ENCODE results near the gene ZFP36L2.

The ZFP36L2 gene

DNA sequence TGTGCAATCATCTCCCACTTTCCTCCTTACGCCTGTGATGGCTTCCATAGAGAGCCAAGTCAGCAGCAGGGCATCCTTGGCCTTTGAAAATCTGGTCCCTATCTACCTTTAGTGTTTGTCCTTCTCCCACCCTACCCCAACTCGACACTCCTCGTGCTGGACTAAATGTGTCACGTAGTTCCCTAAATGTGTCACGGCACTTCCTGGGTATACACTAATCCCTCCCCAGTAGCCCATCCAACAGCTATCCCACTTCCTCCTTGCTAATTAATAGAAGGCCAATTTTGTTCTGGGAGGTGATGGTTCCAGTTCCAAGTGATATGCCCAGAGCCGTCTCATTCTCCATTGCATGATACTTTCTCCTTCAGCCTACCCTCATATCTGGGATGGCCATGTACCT lies 36.5 kb upstream of the ZFP36L2 start:
- Mint-ChIP-seq H3K9me3 (no peaks in the 10 kb centered on the region), H3K4me3 (no peak overlapping the region), H3K36me3 (ENCODE audit: low read depth) (peaks cover 11% of the 10 kb centered on the region), H3K27ac (peak overlapping the region; percentile 81), H3K4me1 (ENCODE audit: low read depth) (peaks cover 47% of the 10 kb centered on the region), H3K27me3 (no peaks in the 10 kb centered on the region)
- intact Hi-C loops (cut with micrococcal nuclease): no loop called here

DNA sequence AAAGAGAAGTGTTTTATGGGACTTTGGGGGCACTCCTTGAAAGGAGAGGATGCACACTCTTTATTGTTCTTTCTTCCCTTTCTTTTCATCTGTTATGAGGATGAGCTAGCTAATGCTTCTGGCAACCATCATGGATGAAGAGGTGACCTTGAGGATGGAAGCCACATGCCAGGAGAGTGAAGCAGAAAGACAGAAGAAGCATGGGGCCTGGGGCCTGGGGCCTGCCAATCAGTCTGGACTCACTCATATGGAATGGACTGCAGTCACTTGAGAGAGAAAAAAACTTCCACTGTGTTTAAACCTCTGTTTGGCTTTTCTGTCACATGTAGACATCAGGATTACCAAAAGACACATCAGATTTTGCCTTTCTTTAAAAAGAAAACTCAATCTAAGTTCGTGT lies 35.8 kb upstream of the ZFP36L2 start:
- no peaks in the 10 kb centered on the region for H3K9me3 Mint-ChIP-seq
- peaks cover 40% of the 10 kb centered on the region for H3K4me1 Mint-ChIP-seq (ENCODE audit: low read depth)
- H3K27me3 Mint-ChIP-seq: no peaks in the 10 kb centered on the region
- intact Hi-C loops (cut with micrococcal nuclease): no loop called here
- H3K36me3 Mint-ChIP-seq (ENCODE audit: low read depth): peaks cover 11% of the 10 kb centered on the region
- H3K27ac Mint-ChIP-seq: no peak overlapping the region
- no peak overlapping the region for H3K4me3 Mint-ChIP-seq

DNA sequence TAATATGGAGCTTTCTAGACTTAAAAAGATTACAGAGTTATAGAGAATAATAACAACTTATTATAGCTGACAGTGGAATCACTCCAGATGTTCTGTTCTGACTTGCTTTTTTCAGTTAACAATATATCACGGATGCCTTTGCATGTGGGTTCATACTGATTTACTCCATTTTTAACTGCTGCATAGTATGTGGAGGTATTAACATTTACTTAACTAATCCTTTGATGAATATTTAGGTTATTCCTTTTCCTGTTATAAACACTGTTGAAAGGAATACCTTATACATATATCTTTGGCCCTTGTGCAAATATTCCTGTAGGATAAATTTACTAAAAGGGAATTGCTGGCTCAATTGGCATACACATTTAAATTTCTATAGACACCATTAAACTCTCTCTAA lies 33.1 kb upstream of the ZFP36L2 start:
- no peak overlapping the region for H3K4me3 Mint-ChIP-seq
- peaks cover 19% of the 10 kb centered on the region for H3K4me1 Mint-ChIP-seq (ENCODE audit: low read depth)
- no peaks in the 10 kb centered on the region for H3K9me3 Mint-ChIP-seq
- intact Hi-C loops (cut with micrococcal nuclease): no loop called here
- H3K27me3 Mint-ChIP-seq: no peaks in the 10 kb centered on the region
- peaks cover 18% of the 10 kb centered on the region for H3K36me3 Mint-ChIP-seq (ENCODE audit: low read depth)
- H3K27ac Mint-ChIP-seq: no peak overlapping the region

DNA sequence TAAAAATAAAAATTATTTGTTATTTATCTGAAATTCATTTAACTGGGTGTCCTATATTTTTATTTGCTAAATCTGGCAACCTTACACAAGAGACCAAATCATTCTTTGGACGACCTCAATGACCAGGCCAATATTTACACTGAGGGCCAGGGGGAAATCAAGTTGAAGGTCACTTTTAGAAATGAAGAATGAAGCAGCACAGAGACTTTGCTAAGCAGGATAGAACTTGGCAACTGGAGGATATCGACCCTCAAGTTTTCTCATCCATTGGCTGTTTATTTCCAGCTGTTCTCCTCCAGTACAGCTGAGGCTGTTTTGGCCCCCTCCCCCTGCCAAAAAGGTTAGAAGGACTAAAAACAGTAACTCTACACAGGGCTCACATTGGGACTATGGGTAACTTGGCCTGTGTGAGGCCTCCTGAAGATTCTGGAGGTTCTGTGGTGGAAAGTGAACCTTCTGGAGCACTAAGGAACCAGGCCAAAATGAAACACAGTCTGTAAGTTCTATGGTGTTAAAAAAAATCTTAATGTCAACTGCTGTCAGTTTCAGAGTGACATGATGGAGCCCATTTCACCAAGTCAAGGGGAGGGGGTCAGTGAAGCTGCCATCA lies 32.2 kb upstream of the ZFP36L2 start:
- H3K9me3 Mint-ChIP-seq: no peaks in the 10 kb centered on the region
- H3K27ac Mint-ChIP-seq: no peak overlapping the region
- H3K4me3 Mint-ChIP-seq: no peak overlapping the region
- H3K27me3 Mint-ChIP-seq: no peaks in the 10 kb centered on the region
- intact Hi-C loops (cut with micrococcal nuclease): no loop called here
- H3K4me1 Mint-ChIP-seq (ENCODE audit: low read depth): peaks cover 11% of the 10 kb centered on the region
- H3K36me3 Mint-ChIP-seq (ENCODE audit: low read depth): peaks cover 13% of the 10 kb centered on the region

DNA sequence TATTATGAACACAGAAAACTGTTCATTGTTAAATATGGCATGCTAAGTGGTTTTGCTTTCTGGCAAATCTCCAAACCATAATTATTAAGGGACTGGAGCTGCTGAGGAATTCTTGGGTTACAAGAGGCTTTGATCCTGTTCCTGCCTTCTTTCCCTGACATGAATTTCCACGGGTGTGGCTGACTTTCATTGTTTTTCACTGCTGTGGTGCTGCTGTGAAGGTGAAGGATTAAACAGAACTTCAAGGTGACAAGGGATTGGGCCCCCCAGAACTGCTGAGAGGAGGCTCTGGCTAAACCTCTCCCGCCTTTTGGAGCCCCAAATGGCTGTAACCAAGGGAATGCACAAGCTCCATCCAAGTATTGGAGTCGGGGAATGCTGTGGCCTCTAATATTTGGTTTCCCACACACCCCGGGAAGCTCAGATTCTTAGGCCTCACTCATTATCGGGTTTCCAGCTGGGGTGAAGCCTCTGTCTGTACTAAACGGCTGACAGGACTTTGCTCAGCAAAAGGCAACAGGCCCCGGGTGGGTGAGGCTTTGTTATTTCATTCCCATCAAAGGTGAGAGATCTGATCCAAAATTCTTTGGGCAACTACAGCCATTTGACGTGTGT lies 29.0 kb upstream of the ZFP36L2 start:
- H3K4me3 Mint-ChIP-seq: no peak overlapping the region
- H3K27ac Mint-ChIP-seq: no peak overlapping the region
- no peaks in the 10 kb centered on the region for H3K4me1 Mint-ChIP-seq (ENCODE audit: low read depth)
- H3K27me3 Mint-ChIP-seq: no peaks in the 10 kb centered on the region
- H3K9me3 Mint-ChIP-seq: no peaks in the 10 kb centered on the region
- H3K36me3 Mint-ChIP-seq (ENCODE audit: low read depth): peaks cover 13% of the 10 kb centered on the region
- intact Hi-C loops (cut with micrococcal nuclease): no loop called here

DNA sequence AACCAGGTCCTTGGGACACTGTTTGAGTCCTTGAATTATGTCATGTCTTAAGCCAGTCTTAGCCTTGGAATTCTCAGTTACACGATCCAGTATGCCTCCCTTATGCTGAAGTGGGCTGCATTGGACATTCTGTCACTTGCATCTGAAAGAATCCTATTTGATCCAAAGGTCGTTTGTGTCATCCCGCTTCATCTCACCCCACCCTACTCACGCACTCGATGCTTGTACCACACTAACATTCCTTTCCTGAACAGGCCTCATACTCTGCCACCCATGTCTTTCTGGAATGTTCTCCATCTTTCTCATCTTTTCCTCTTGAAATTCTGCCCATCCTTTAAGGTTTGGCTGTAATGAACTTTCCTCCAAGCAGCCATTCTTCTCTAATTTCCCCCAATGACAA lies 27.9 kb upstream of the ZFP36L2 start:
- Mint-ChIP-seq H3K9me3 (no peaks in the 10 kb centered on the region), H3K27ac (no peak overlapping the region), H3K4me1 (ENCODE audit: low read depth) (no peaks in the 10 kb centered on the region), H3K36me3 (ENCODE audit: low read depth) (peaks cover 13% of the 10 kb centered on the region), H3K27me3 (no peaks in the 10 kb centered on the region), H3K4me3 (no peak overlapping the region)
- intact Hi-C loops (cut with micrococcal nuclease): no loop called here

DNA sequence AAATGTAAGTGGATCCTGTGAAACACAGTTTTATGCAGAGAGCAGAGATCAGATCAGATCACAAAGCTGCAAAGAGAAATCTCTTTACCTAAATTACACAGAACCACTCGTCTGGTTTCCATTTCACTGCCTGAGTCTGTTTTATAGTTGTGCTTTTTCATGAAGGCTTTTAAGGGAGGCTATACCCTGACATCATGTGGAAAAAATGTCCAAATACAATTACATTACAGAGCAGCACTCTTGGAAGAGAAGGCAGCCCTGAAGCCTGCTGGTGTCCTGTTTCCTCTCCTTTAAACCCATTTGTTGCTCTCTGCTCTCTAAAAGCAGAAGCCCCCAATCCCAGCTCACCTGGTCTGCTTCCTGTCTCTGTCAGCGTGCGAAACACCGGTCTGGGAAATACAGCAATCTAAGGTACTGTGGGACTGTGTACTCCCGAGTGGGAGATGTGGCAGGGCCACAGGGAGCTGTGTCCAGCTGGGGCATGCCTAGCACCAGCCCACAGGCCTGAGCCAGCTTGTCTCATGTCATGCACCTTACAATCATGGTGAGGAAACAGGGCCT lies 24.8 kb upstream of the ZFP36L2 start:
- intact Hi-C loops (cut with micrococcal nuclease): no loop called here
- Mint-ChIP-seq H3K27me3 (no peaks in the 10 kb centered on the region), H3K27ac (no peak overlapping the region)

DNA sequence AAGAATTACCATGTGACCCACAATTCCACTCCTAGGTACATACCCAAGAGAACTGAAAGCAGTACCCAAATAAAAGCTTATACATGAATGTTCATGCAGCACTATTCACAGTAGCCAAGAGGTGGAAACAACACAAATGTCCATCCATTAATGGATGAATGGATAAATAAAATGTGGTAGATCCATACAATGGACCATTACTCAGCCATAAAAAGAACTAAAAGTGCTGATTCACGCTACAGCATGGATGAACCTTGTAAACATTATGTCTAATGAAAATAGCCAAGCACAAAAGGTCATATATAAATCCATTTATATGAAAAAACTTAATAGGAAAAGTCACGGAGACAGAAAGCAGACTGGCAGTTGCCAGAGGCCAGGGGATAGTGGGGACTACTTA lies 23.6 kb upstream of the ZFP36L2 start:
- H3K4me1 Mint-ChIP-seq (ENCODE audit: low read depth): peaks cover 16% of the 10 kb centered on the region
- H3K36me3 Mint-ChIP-seq (ENCODE audit: low read depth): peaks cover 12% of the 10 kb centered on the region
- no peak overlapping the region for H3K4me3 Mint-ChIP-seq
- intact Hi-C loops (cut with micrococcal nuclease): no loop called here
- H3K27me3 Mint-ChIP-seq: no peaks in the 10 kb centered on the region
- H3K9me3 Mint-ChIP-seq: no peaks in the 10 kb centered on the region
- H3K27ac Mint-ChIP-seq: no peak overlapping the region

More for the DNA sequence above, 24.8 kb upstream of the ZFP36L2 start:
- no peaks in the 10 kb centered on the region for H3K9me3 Mint-ChIP-seq
- H3K36me3 Mint-ChIP-seq (ENCODE audit: low read depth): peaks cover 12% of the 10 kb centered on the region
- no peak overlapping the region for H3K4me3 Mint-ChIP-seq
- peaks cover 5% of the 10 kb centered on the region for H3K4me1 Mint-ChIP-seq (ENCODE audit: low read depth)

DNA sequence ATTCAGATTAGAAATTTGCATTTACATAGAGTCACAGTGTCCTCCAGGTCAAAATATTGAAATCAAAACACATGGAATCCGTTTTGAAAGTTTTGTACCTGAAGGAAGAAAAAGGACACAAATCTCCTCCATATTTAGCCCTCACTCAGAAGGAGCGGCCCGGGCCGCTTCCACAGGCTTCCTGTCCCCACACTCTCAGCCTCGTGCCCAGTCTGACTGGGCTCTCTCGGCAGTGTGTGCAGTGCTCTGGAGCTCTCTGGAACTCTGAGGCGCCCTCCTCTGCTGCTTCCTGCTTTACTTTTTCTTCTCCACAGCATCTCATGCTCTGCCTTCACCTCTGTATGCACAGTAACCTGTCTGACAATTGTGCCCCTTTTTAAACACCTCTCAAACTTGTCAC lies 22.2 kb upstream of the ZFP36L2 start:
- intact Hi-C loops (cut with micrococcal nuclease): no loop called here
- Mint-ChIP-seq H3K36me3 (ENCODE audit: low read depth) (peaks cover 5% of the 10 kb centered on the region), H3K4me1 (ENCODE audit: low read depth) (peaks cover 26% of the 10 kb centered on the region), H3K27ac (peak overlapping the region; percentile 18), H3K4me3 (no peak overlapping the region), H3K9me3 (no peaks in the 10 kb centered on the region), H3K27me3 (no peaks in the 10 kb centered on the region)

DNA sequence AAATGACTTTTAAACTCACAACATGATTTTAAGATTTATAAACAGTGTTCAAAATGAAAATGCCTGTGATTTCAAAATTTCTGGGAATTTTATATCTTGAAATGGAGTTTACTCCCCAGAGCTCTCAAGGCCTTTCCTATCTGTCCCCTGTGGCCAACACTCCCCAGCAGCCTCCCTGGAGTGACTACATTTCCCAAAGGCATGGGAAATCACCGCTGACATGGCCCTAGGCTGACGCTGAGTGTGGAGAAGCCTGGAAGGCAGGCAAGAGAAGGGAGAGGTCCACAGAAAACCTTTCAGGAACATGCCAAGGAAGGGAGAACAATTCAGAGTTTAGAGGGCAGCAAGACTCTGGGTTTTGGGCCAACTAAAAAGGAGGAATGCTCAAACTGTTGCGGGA lies 20.2 kb upstream of the ZFP36L2 start:
- peaks cover 36% of the 10 kb centered on the region for H3K4me1 Mint-ChIP-seq (ENCODE audit: low read depth)
- H3K9me3 Mint-ChIP-seq: no peaks in the 10 kb centered on the region
- intact Hi-C loops (cut with micrococcal nuclease): no loop called here
- no peak overlapping the region for H3K27ac Mint-ChIP-seq
- no peaks in the 10 kb centered on the region for H3K27me3 Mint-ChIP-seq
- no peak overlapping the region for H3K4me3 Mint-ChIP-seq
- peaks cover 11% of the 10 kb centered on the region for H3K36me3 Mint-ChIP-seq (ENCODE audit: low read depth)

DNA sequence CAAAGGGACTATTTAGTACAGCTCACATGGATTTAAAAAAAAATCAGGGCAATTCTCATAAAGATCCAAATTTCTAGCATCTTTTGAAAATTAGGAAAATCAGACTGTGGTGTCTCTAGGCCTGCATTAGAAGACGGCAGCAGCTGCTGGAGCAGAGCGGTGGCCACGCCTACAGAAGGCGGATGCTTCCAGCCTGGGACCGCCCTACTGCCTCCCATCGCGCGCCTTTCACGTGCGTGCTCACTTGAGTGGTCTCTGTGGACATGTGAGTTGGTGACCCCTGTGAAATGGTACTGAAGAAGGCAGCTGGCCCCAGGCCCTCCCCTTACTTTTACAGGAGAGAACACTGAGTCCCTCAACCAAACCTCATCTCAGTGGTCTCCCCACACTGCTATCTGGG lies 15.2 kb upstream of the ZFP36L2 start:
- peak overlapping the region; percentile 94 for H3K27ac Mint-ChIP-seq
- peaks cover 72% of the 10 kb centered on the region for H3K4me1 Mint-ChIP-seq (ENCODE audit: low read depth)
- H3K27me3 Mint-ChIP-seq: no peaks in the 10 kb centered on the region
- no peaks in the 10 kb centered on the region for H3K9me3 Mint-ChIP-seq
- H3K36me3 Mint-ChIP-seq (ENCODE audit: low read depth): peaks cover 6% of the 10 kb centered on the region
- intact Hi-C loops (cut with micrococcal nuclease): no loop called here
- H3K4me3 Mint-ChIP-seq: no peak overlapping the region

DNA sequence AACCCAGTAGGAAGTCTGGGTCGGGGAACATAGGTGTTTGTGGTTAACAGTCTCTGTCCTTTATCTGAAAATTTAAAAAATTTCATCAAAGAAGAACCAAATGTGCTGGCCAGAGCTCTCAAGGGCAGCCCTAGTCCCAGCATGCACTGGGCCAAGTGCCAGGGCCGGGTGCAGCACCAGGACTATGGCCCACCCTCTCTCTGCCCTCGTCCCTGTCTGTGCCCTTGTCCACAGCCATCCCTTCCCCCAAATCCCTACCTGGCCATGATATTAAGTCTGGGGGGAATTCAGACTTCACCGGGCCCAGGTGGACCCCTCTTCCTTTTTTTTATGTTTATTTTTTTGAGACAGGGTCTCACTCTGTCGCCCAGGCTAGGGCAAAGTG lies 14.4 kb upstream of the ZFP36L2 start:
- Mint-ChIP-seq H3K9me3 (no peaks in the 10 kb centered on the region), H3K4me3 (no peak overlapping the region), H3K27me3 (no peaks in the 10 kb centered on the region), H3K4me1 (ENCODE audit: low read depth) (peaks cover 77% of the 10 kb centered on the region), H3K36me3 (ENCODE audit: low read depth) (peaks cover 6% of the 10 kb centered on the region), H3K27ac (peak overlapping the region; percentile 94)
- intact Hi-C loops (cut with micrococcal nuclease): no loop called here

DNA sequence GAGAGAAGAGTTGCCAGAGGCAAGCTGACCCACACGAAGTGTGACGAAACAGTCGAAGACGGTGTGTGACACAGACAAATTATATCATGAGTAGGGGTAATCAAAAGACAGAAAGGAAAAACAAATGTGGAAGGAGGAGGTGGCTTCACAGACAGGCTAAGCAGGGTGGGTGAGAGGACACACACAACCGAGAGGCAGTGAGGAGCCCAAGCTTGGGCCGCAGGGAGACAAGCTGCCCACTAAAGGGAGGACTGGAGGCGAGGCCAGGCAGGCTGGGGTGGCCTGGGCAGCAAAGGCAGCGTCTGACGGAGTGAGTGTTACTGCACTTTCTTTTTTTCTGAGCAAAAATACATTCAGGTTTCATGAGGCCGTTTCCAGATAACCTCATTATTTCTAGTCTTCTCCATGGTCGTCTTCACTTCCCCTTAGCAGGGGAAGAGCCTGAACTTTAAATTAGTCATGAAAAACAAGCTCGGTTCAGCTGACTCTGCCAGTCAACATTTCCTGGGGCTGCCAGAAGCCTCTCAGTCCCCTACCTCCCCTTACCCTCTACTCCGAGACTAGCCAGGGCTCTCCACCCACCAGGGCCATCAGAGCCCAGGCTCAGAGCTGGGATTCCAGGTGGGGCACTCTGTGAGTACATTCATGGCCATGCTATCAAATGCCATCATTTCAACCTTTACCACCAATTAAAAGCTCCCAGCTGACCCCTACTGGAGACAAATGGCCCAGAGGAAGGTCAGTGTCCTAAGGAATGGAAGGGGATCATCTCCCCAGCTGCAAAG lies 13.8 kb upstream of the ZFP36L2 start:
- H3K4me3 Mint-ChIP-seq: peak overlapping the region; percentile 18
- intact Hi-C loops (cut with micrococcal nuclease): loop anchor here (10.0 kb wide), 1 partner anchor 165 kb away; no protein-coding TSS in a partner anchor
- H3K4me1 Mint-ChIP-seq (ENCODE audit: low read depth): peaks cover 71% of the 10 kb centered on the region
- peaks cover 6% of the 10 kb centered on the region for H3K36me3 Mint-ChIP-seq (ENCODE audit: low read depth)
- H3K9me3 Mint-ChIP-seq: no peaks in the 10 kb centered on the region
- H3K27ac Mint-ChIP-seq: peak overlapping the region; percentile 94
- no peaks in the 10 kb centered on the region for H3K27me3 Mint-ChIP-seq

DNA sequence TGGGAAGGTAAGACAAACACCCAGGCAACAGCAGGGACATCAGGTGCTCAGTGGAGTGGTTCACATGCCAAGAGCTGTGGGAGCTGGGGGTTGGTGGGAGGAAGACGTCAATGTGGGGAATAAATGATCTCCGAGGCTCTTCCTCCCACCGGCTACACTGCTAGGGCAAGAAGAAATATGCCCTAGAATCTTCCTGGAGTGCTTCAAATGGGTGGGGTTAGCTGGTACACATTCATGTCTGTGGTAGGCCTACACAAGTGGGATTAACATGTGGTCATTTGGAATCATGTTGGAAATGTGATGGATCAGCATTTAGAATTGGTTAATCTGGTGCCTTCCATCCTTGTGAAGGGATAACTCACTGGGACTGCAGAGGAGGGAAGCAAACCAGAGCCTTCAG lies 12.4 kb upstream of the ZFP36L2 start:
- H3K4me3 Mint-ChIP-seq: no peak overlapping the region
- peaks cover 6% of the 10 kb centered on the region for H3K36me3 Mint-ChIP-seq (ENCODE audit: low read depth)
- H3K4me1 Mint-ChIP-seq (ENCODE audit: low read depth): peaks cover 70% of the 10 kb centered on the region
- H3K27ac Mint-ChIP-seq: peak overlapping the region; percentile 94
- H3K9me3 Mint-ChIP-seq: no peaks in the 10 kb centered on the region
- intact Hi-C loops (cut with micrococcal nuclease): loop anchor here (10.0 kb wide), 1 partner anchor 166 kb away; no protein-coding TSS in a partner anchor
- H3K27me3 Mint-ChIP-seq: no peaks in the 10 kb centered on the region
